ENCODE results near the gene FAM131C.
"Not testable (repeated sequence)": the region's sequence is repeated elsewhere in the genome, so short reads cannot be mapped to it uniquely, and the experiment has no call there.

FAM131C gene

GRCh38 chr1:16055613-16056520 is 17.6 kb downstream of the FAM131C start:
- TF ChIP-seq CTCF (IDR thresholded peaks at IDR 0.05; ENCODE audit: low read depth, low read length): peak; percentile 97

GRCh38 chr1:16054598-16055540 is 18.6 kb downstream of the FAM131C start:
- H3K4me3 ChIP-seq (ENCODE audit: low read depth, low read length): no peak overlapping the region
- no peak for TF ChIP-seq CTCF (IDR thresholded peaks at IDR 0.05; ENCODE audit: low read depth, low read length)
- DNase-seq: no peak
- H3K36me3 ChIP-seq: no peaks in the 10 kb centered on the region
- no peaks in the 10 kb centered on the region for H3K9me3 ChIP-seq (ENCODE audit: severe bottlenecking)
- H3K27me3 ChIP-seq (ENCODE audit: insufficient read depth, low read depth, severe bottlenecking): no peaks in the 10 kb centered on the region
- no peak overlapping the region for H3K27ac ChIP-seq

More at GRCh38 chr1:16055613-16056520, 17.6 kb downstream of the FAM131C start:
- no peaks in the 10 kb centered on the region for H3K36me3 ChIP-seq
- no peak overlapping the region for H3K4me3 ChIP-seq (ENCODE audit: low read depth, low read length)
- no peaks in the 10 kb centered on the region for H3K27me3 ChIP-seq (ENCODE audit: insufficient read depth, low read depth, severe bottlenecking)
- DNase-seq: peak; percentile 93
- no peaks in the 10 kb centered on the region for H3K9me3 ChIP-seq (ENCODE audit: severe bottlenecking)
- H3K27ac ChIP-seq: no peak overlapping the region

GRCh38 chr1:16053781-16054502 is 19.5 kb downstream of the FAM131C start:
- Histone ChIP-seq H3K36me3 (no peaks in the 10 kb centered on the region), H3K9me3 (ENCODE audit: severe bottlenecking) (no peaks in the 10 kb centered on the region), H3K4me3 (ENCODE audit: low read depth, low read length) (no peak overlapping the region), H3K27ac (no peak overlapping the region), H3K27me3 (ENCODE audit: insufficient read depth, low read depth, severe bottlenecking) (no peaks in the 10 kb centered on the region)
- TF ChIP-seq CTCF (IDR thresholded peaks at IDR 0.05; ENCODE audit: low read depth, low read length): no peak
- no peak for DNase-seq

- not testable (repeated sequence) for H3K36me3 ChIP-seq; H3K9me3 ChIP-seq (ENCODE audit: severe bottlenecking); DNase-seq; H3K27ac ChIP-seq; H3K4me3 ChIP-seq (ENCODE audit: low read depth, low read length); H3K27me3 ChIP-seq (ENCODE audit: insufficient read depth, low read depth, severe bottlenecking)
Observed at GRCh38 chr1:16051949-16052348, 21.5 kb downstream of the FAM131C start.

- Histone ChIP-seq H3K4me3 (ENCODE audit: low read depth, low read length) (no peak overlapping the region), H3K9me3 (ENCODE audit: severe bottlenecking) (no peaks in the 10 kb centered on the region), H3K27me3 (ENCODE audit: insufficient read depth, low read depth, severe bottlenecking) (no peaks in the 10 kb centered on the region), H3K36me3 (no peaks in the 10 kb centered on the region), H3K27ac (no peak overlapping the region)
- no peak for TF ChIP-seq CTCF (IDR thresholded peaks at IDR 0.05; ENCODE audit: low read depth, low read length)
- DNase-seq: no peak
Observed at GRCh38 chr1:16051039-16051438, 22.4 kb downstream of the FAM131C start.
